Mesodermal cell (in vitro differentiated cells): Measurements from ENCODE around the gene ZGPAT.
A peak's percentile ranks its signal among the peaks of the same experiment; 100 is the strongest.
"Not testable (repeated sequence)": the region's sequence is repeated elsewhere in the genome, so short reads cannot be mapped to it uniquely, and the experiment has no call there.

ENCODE experiments used
- H3K27ac ChIP-seq: 2 replicates; pipeline ENCODE4 v1.7.0; 2013; ENCODE audit warnings: mild to moderate bottlenecking, low read depth, low read length, moderate library complexity; ENCODE audit not compliant: severe bottlenecking
- H3K36me3 ChIP-seq: 2 replicates; pipeline ENCODE4 v1.7.1; 2013; ENCODE audit warnings: mild to moderate bottlenecking, low read length, moderate library complexity; ENCODE audit not compliant: control insufficient read depth, insufficient read depth
- H3K4me1 ChIP-seq: one replicate; pipeline ENCODE4 v1.7.1; 2013; ENCODE audit warnings: mild to moderate bottlenecking, low read length; ENCODE audit not compliant: insufficient read depth, control insufficient read depth, poor library complexity, severe bottlenecking
- H3K4me3 ChIP-seq: 2 replicates; pipeline ENCODE4 v1.7.0; 2013; ENCODE audit warnings: low read length, control low read depth, mild to moderate bottlenecking; ENCODE audit not compliant: insufficient read depth, poor library complexity, severe bottlenecking; ENCODE audit errors: extremely low read depth
- H3K9me3 ChIP-seq: 2 replicates; pipeline ENCODE4 v1.7.1; 2013; ENCODE audit warnings: mild to moderate bottlenecking, low read length, moderate library complexity; ENCODE audit not compliant: control insufficient read depth
- WGBS, 2 experiments: methylation state at CpG; one replicate each; pipeline ENCODE4 v1.1.5; 2013; ENCODE audit warnings: missing lambda C conversion rate in 2 of 2; ENCODE audit not compliant: insufficient coverage in 2 of 2; 5-methylcytosine and 5-hydroxymethylcytosine counted together

ZGPAT gene

DNA sequence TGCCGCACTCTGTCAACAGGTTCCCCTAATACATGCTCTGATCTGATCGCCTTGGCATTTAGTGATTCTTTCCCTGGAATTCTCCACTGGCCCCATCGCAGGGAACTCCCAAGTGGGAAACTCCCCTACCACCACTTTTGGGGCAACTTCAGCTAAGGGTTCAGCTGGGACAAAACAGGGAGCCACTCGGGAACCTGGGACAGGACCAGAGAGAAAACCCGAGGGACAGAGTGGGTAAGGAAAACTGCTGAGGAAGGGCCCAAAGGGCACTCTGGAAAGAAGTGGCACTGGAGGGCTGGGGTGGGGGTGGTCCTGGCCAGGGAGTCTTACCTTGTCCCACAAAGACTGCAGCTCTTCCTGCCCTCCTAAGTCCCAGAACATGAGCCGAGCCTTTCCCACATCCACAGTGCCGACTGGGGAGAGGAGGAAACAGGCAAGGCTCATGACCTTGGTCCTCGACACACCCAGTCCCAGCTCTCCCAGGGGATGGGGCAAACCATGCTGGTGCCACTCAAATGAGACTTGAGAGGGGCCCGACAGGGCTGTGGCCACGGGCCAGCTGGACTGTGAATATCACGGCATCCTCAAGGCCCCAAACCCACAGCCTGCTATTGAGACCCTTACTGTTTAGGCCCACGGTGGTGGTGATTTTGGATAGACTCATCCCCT lies 1.7 kb upstream of the ZGPAT start:
- Histone ChIP-seq H3K36me3 (peaks cover 57% of the 10 kb centered on the region), H3K4me1 (peaks cover 5% of the 10 kb centered on the region), H3K4me3 (peak overlapping the region; percentile 92), H3K27ac (no peak overlapping the region), H3K9me3 (no peaks in the 10 kb centered on the region)
- WGBS, 2 experiments = 94 to 96% methylated on average over 9 of the region's 12 CpGs

DNA sequence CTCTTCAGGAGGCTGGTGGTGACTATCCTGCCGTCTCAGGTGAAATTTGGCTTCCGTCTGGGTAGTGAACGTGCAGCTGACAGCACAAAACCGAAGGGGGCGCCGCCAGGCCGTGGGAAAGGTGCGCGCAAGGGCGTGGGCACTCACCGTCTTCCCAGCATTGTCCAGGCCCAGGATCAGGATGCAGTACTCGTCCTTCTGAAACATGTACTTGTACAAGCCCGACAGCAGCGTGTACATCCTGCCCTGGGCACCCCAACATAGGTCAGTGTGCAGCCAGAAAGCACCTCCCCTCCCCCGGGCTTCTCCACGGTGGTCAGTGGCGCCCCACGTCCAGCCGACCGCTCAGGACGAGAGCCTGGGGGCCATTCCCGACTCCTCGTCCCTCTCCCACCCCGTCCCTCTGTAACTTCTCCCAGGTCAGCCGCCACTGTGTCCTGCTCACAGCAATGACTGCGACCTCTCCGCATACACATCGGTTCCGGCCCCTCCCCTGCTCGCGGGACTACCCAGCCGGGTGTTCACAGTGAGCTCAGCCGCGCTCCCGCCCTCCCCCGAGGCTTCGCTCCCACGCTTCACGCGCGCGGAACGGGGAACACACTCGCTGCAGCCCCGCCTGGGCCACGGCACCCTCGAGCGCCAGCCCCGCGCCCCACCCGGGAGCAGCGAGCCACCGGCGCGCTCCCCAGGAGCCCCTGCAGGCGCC lies 834 bp upstream of the ZGPAT start:
- Histone ChIP-seq H3K4me1 (peaks cover 5% of the 10 kb centered on the region), H3K4me3 (peak overlapping the region; percentile 92), H3K27ac (peak overlapping the region; percentile 53), H3K36me3 (peaks cover 66% of the 10 kb centered on the region), H3K9me3 (no peaks in the 10 kb centered on the region)
- 9 to 11% methylated on average over 40 to 45 of the region's 56 CpGs for WGBS, 2 experiments

DNA sequence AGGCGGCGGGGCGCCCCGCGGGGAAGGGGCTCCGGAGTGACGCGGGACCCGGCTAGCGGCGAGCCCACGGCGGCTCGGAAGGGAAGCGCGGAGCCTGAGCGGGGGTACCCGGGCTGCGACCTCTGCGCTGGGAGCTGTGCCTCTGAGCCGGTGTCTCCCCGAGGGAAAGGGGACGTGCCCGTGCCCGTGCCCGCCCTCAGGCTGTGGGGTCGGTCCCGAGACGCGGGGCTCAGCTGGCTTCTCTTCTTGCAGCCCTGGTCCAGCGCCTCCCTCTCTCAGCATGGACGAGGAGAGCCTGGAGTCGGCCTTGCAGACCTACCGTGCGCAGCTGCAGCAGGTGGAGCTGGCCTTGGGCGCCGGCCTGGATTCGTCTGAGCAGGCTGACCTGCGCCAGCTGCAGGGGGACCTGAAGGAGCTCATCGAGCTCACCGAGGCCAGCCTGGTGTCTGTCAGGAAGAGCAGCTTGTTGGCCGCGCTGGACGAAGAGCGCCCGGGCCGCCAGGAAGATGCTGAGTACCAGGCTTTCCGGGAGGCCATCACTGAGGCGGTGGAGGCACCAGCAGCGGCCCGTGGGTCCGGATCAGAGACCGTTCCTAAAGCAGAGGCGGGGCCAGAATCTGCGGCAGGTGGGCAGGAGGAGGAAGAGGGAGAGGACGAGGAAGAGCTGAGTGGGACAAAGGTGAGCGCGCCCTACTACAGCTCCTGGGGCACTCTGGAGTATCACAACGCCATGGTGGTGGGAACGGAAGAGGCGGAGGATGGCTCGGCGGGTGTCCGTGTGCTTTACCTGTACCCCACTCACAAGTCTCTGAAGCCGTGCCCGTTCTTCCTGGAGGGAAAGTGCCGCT lies 686 bp downstream of the ZGPAT start:
- H3K27ac ChIP-seq = peak overlapping the region; percentile 53
- H3K36me3 ChIP-seq = peaks cover 79% of the 10 kb centered on the region
- peak overlapping the region; percentile 92 for H3K4me3 ChIP-seq
- no peaks in the 10 kb centered on the region for H3K9me3 ChIP-seq
- 28 to 31% methylated on average over 54 to 64 of the region's 67 CpGs for WGBS, 2 experiments
- H3K4me1 ChIP-seq = peaks cover 5% of the 10 kb centered on the region

DNA sequence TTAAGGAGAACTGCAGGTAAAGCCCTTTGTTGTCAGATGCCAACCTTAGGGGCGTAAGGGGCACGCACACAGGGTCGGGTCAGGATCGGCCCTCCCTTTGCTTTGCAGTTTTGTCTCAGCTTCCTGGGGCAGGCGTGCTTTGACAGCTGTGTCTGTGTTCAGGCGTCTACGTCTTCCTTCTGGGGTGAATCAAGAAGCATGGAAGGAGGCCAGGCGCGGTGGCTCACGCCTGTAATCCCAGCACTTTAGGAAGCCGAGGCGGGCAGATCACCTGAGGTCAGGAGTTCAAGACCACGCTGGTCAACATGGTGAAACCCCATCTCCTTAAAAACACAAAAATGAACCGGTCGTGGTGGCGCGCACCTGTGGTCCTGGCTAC lies 1.3 kb downstream of the ZGPAT start:
- H3K36me3 ChIP-seq = peaks cover 79% of the 10 kb centered on the region
- H3K4me3 ChIP-seq = peak overlapping the region; percentile 92
- WGBS, 2 experiments = 95% methylated on average over 17 of the region's 17 CpGs

DNA sequence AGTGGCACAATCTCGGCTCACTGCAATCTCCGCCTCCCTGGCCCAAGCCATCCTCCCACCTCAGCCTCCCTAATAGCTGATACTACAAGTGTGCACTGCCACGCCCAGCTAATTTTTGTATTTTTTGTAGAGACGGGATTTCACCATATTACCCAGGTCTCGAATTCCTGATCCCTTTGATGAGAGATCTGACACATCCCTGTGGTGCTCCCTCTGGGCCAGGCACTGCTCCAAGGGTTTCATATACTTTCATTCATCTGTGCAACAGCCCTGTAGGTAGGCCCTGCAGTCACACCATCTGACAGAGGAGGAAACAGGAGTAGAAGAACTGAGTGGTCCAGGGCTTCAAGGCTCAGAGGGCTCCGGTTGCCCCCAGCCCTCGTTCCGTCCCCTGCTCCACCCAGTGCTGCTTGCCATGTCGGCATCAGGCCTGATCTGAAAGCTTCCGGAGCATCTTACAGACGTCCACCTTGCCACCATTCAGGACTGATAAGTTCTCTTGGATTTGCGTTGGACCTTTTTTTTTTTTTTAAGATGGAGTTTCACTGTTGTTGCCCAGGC lies 3.3 kb downstream of the ZGPAT start:
- Histone ChIP-seq H3K36me3 (peaks cover 78% of the 10 kb centered on the region), H3K4me1 (peaks cover 5% of the 10 kb centered on the region), H3K27ac (no peak overlapping the region), H3K4me3 (no peak overlapping the region), H3K9me3 (peaks cover 3% of the 10 kb centered on the region)
- WGBS, 2 experiments = 89 to 94% methylated on average over 10 to 12 of the region's 12 CpGs

More for the DNA sequence above, 1.3 kb downstream of the ZGPAT start:
- H3K27ac ChIP-seq = no peak overlapping the region
- peaks cover 3% of the 10 kb centered on the region for H3K9me3 ChIP-seq
- H3K4me1 ChIP-seq = peaks cover 5% of the 10 kb centered on the region

DNA sequence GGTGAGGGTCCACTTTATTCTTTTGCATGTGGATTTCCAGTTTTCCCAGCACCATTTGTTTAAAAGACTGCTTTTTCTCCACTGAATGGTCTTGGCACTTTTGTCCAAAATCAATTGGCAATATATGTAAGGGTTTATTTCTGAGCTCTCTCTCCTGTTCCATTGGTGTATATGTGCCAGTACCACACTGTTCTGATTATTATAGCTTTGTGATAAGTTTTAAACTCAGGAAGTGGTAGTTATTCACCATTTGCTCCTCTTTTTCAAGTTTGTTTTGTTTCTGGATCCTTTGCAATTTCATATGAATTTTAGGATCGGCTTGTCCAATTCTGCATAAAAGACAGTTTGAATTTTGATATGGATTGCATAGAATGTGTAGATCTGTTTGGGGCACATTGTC lies 4.4 kb downstream of the ZGPAT start:
- no peaks in the 10 kb centered on the region for H3K4me1 ChIP-seq
- peaks cover 82% of the 10 kb centered on the region for H3K36me3 ChIP-seq
- no peak overlapping the region for H3K4me3 ChIP-seq
- H3K9me3 ChIP-seq = peaks cover 3% of the 10 kb centered on the region
- WGBS, 2 experiments = no CpG with 5 or more reads among the region's 1 CpG
- no peak overlapping the region for H3K27ac ChIP-seq

DNA sequence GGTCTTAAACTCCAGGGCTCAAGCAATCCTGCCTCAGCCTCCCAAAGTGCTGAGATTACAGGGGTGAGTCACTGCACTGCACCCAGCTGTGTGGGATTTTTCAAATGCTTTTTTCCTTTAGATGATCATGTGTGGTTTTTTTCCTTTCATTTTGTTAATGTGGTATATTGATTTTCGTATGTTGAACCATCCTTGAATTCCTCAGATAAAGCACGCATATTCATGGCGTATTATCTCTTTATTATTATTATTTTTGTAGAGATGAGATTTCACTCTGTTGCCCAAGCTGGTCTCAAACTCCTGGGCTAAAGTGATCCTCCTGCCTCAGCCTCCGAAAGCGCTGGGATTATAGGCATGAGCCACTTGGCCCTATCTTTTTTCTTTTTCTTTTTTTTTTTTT lies 7.0 kb downstream of the ZGPAT start:
- Histone ChIP-seq H3K4me1 (no peaks in the 10 kb centered on the region), H3K36me3 (peaks cover 93% of the 10 kb centered on the region), H3K4me3 (no peak overlapping the region), H3K9me3 (peaks cover 3% of the 10 kb centered on the region), H3K27ac (no peak overlapping the region)
- 100% methylated on average over 2 of the region's 5 CpGs; no CpG with 5 or more reads in 1 of the 2 experiments for whole genome bisulfite sequencing, 2 experiments

DNA sequence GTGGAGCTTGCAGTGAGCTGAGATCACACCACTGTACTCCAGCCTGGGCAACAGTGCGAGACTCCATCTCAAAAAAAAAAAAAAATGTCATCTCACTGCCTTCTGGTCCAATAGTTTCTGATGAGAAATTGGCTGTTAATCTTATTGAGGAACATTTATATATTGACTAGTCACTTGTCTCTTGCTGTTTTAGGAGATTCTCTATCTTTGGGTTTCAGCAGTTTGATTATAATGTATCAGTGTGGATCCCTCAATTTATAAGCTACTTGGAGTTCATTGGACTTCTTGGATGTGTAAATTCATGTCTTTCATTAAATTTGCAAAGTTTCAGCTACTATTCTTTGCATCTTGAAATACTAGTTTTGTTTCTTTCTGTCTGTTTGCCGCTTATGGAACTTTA lies 11.2 kb downstream of the ZGPAT start:
- peaks cover 2% of the 10 kb centered on the region for H3K9me3 ChIP-seq
- H3K4me1 ChIP-seq = no peaks in the 10 kb centered on the region
- no peak overlapping the region for H3K27ac ChIP-seq
- no peak overlapping the region for H3K4me3 ChIP-seq
- WGBS, 2 experiments = 100% methylated on average over 2 of the region's 2 CpGs; no CpG with 5 or more reads in 1 of the 2 experiments
- peaks cover 86% of the 10 kb centered on the region for H3K36me3 ChIP-seq

DNA sequence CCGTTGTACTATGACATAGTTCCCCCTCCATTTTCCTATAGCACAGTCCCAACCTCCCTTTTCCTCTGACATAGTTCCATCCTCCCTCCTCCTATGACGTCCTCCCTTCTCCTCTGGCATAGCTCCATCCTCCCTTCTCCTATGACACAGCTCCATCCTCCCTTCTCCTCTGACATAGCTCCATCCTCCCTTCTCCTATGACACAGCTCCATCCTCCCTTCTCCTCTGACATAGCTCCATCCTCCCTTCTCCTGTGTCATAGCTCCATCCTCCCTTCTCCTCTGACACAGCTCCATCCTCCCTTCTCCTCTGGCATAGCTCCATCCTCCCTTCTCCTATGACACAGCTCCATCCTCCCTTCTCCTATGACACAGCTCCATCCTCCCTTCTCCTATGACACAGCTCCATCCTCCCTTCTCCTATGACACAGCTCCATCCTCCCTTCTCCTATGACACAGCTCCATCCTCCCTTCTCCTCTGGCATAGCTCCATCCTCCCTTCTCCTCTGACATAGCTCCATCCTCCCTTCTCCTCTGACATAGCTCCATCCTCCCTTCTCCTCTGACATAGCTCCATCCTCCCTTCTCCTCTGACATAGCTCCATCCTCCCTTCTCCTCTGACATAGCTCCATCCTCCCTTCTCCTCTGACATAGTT lies 15.3 kb downstream of the ZGPAT start:
- H3K27ac ChIP-seq, H3K4me1 ChIP-seq, H3K4me3 ChIP-seq: not testable (repeated sequence)
- Histone ChIP-seq H3K9me3 (peaks cover 13% of the 10 kb centered on the region), H3K36me3 (peaks cover 75% of the 10 kb centered on the region)
- WGBS, 2 experiments = 96 to 100% methylated on average over 2 of the region's 2 CpGs

DNA sequence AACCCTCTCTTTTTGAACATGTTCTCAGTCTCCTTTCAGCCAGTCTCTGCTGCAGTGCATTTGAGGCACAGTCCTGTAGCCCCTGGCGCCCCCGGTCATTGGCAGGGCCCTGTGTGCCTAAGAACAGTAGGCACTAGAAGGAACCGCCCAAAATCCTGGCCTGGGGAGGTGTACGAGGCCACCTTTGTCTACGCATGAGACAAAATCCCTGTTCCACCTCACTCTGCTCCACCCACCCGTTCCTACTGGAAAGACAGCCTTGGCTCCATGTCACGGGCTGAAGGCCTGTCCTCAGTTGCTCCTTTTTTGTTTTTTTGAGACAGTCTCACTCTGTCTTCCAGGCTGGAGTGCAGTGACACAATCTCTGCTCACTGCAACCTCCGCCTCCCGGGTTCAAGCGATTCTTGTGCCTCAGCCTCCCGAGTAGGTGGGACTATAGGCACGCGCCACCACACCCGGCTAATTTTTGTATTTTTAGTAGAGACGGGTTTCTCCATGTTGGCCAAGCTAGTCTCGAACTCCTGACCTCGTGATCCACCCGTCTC lies 22.4 kb downstream of the ZGPAT start:
- 93 to 95% methylated on average over 18 of the region's 18 CpGs for WGBS, 2 experiments
- not testable (repeated sequence) for H3K27ac ChIP-seq, H3K4me3 ChIP-seq, H3K9me3 ChIP-seq, H3K4me1 ChIP-seq
- peaks cover 66% of the 10 kb centered on the region for H3K36me3 ChIP-seq
